ENCODE measurements around the gene PDE3A. TPM values are rescaled to one million over a fixed set of nuclear protein-coding genes. Genes with fewer than 3 reads are reported as not detected.

Gene PDE3A
- total and polyA plus RNA-seq, 2 donors = 1.1 to 2.2 TPM

GRCh38 chr12:20453756-20454310 is 85.5 kb downstream of the PDE3A start:
- H3K4me1 ChIP-seq (ENCODE audit: control insufficient read depth in 2 of 2, insufficient read depth in 2 of 2, low read length in 2 of 2) = no peaks in the 10 kb centered on the region
- no peak overlapping the region for H3K27ac ChIP-seq (ENCODE audit: low read depth in 1 of 2, low read length in 1 of 2)
- H3K9me3 ChIP-seq (ENCODE audit: control insufficient read depth in 2 of 2, insufficient read depth in 1 of 2, low read length in 1 of 2) = no peaks in the 10 kb centered on the region
- no peak for DNase-seq (ENCODE audit: low read depth in 6 of 9, low spot score in 9 of 9)
- no peak overlapping the region for H3K4me3 ChIP-seq (ENCODE audit: low read length in 2 of 2)
- no peaks in the 10 kb centered on the region for H3K27me3 ChIP-seq (ENCODE audit: control insufficient read depth in 2 of 2, insufficient read depth in 1 of 2, low read length in 1 of 2)
- 95% methylated on average over 6 of the region's 6 CpGs for WGBS
- no peaks in the 10 kb centered on the region for H3K36me3 ChIP-seq (ENCODE audit: control insufficient read depth in 2 of 2, insufficient read depth in 2 of 2, low read length in 1 of 2)

GRCh38 chr12:20455001-20455706 is 86.8 kb downstream of the PDE3A start:
- WGBS = 72% methylated on average over 4 of the region's 4 CpGs

GRCh38 chr12:20457582-20457981 is 89.2 kb downstream of the PDE3A start:
- 98% methylated on average over 2 of the region's 2 CpGs for WGBS
- Histone ChIP-seq H3K27me3 (ENCODE audit: control insufficient read depth in 2 of 2, insufficient read depth in 1 of 2, low read length in 1 of 2) (no peaks in the 10 kb centered on the region), H3K4me1 (ENCODE audit: control insufficient read depth in 2 of 2, insufficient read depth in 2 of 2, low read length in 2 of 2) (no peaks in the 10 kb centered on the region), H3K9me3 (ENCODE audit: control insufficient read depth in 2 of 2, insufficient read depth in 1 of 2, low read length in 1 of 2) (no peaks in the 10 kb centered on the region), H3K27ac (ENCODE audit: low read depth in 1 of 2, low read length in 1 of 2) (no peak overlapping the region), H3K36me3 (ENCODE audit: control insufficient read depth in 2 of 2, insufficient read depth in 2 of 2, low read length in 1 of 2) (no peaks in the 10 kb centered on the region), H3K4me3 (ENCODE audit: low read length in 2 of 2) (no peak overlapping the region)
- no peak for DNase-seq (ENCODE audit: low read depth in 6 of 9, low spot score in 9 of 9)

More at GRCh38 chr12:20455001-20455706, 86.8 kb downstream of the PDE3A start:
- Histone ChIP-seq H3K27me3 (ENCODE audit: control insufficient read depth in 2 of 2, insufficient read depth in 1 of 2, low read length in 1 of 2) (no peaks in the 10 kb centered on the region), H3K4me1 (ENCODE audit: control insufficient read depth in 2 of 2, insufficient read depth in 2 of 2, low read length in 2 of 2) (no peaks in the 10 kb centered on the region), H3K9me3 (ENCODE audit: control insufficient read depth in 2 of 2, insufficient read depth in 1 of 2, low read length in 1 of 2) (no peaks in the 10 kb centered on the region), H3K36me3 (ENCODE audit: control insufficient read depth in 2 of 2, insufficient read depth in 2 of 2, low read length in 1 of 2) (no peaks in the 10 kb centered on the region), H3K27ac (ENCODE audit: low read depth in 1 of 2, low read length in 1 of 2) (no peak overlapping the region), H3K4me3 (ENCODE audit: low read length in 2 of 2) (no peak overlapping the region)
- no peak for DNase-seq (ENCODE audit: low read depth in 6 of 9, low spot score in 9 of 9)

- Histone ChIP-seq H3K36me3 (ENCODE audit: control insufficient read depth in 2 of 2, insufficient read depth in 2 of 2, low read length in 1 of 2) (no peaks in the 10 kb centered on the region), H3K27me3 (ENCODE audit: control insufficient read depth in 2 of 2, insufficient read depth in 1 of 2, low read length in 1 of 2) (no peaks in the 10 kb centered on the region), H3K4me1 (ENCODE audit: control insufficient read depth in 2 of 2, insufficient read depth in 2 of 2, low read length in 2 of 2) (no peaks in the 10 kb centered on the region), H3K9me3 (ENCODE audit: control insufficient read depth in 2 of 2, insufficient read depth in 1 of 2, low read length in 1 of 2) (no peaks in the 10 kb centered on the region), H3K27ac (ENCODE audit: low read depth in 1 of 2, low read length in 1 of 2) (no peak overlapping the region), H3K4me3 (ENCODE audit: low read length in 2 of 2) (no peak overlapping the region)
- WGBS = 96% methylated on average over 1 of the region's 1 CpG
- no peak for DNase-seq (ENCODE audit: low read depth in 6 of 9, low spot score in 9 of 9)
These were observed 89.7 kb downstream of the PDE3A start for GRCh38 chr12:20458011-20458410.

- WGBS = 91% methylated on average over 1 of the region's 1 CpG
- no peaks in the 10 kb centered on the region for H3K4me1 ChIP-seq (ENCODE audit: control insufficient read depth in 2 of 2, insufficient read depth in 2 of 2, low read length in 2 of 2)
- no peak overlapping the region for H3K4me3 ChIP-seq (ENCODE audit: low read length in 2 of 2)
- no peak overlapping the region for H3K27ac ChIP-seq (ENCODE audit: low read depth in 1 of 2, low read length in 1 of 2)
- H3K9me3 ChIP-seq (ENCODE audit: control insufficient read depth in 2 of 2, insufficient read depth in 1 of 2, low read length in 1 of 2) = no peaks in the 10 kb centered on the region
- H3K27me3 ChIP-seq (ENCODE audit: control insufficient read depth in 2 of 2, insufficient read depth in 1 of 2, low read length in 1 of 2) = no peaks in the 10 kb centered on the region
- no peaks in the 10 kb centered on the region for H3K36me3 ChIP-seq (ENCODE audit: control insufficient read depth in 2 of 2, insufficient read depth in 2 of 2, low read length in 1 of 2)
- DNase-seq (ENCODE audit: low read depth in 6 of 9, low spot score in 9 of 9) = no peak
These were observed 91.6 kb downstream of the PDE3A start for GRCh38 chr12:20459920-20460319.

GRCh38 chr12:20460956-20461355 is 92.6 kb downstream of the PDE3A start:
- WGBS = 71% methylated on average over 2 of the region's 2 CpGs
- Histone ChIP-seq H3K36me3 (ENCODE audit: control insufficient read depth in 2 of 2, insufficient read depth in 2 of 2, low read length in 1 of 2) (no peaks in the 10 kb centered on the region), H3K27me3 (ENCODE audit: control insufficient read depth in 2 of 2, insufficient read depth in 1 of 2, low read length in 1 of 2) (no peaks in the 10 kb centered on the region), H3K9me3 (ENCODE audit: control insufficient read depth in 2 of 2, insufficient read depth in 1 of 2, low read length in 1 of 2) (no peaks in the 10 kb centered on the region), H3K4me3 (ENCODE audit: low read length in 2 of 2) (no peak overlapping the region), H3K27ac (ENCODE audit: low read depth in 1 of 2, low read length in 1 of 2) (no peak overlapping the region), H3K4me1 (ENCODE audit: control insufficient read depth in 2 of 2, insufficient read depth in 2 of 2, low read length in 2 of 2) (no peaks in the 10 kb centered on the region)
- no peak for DNase-seq (ENCODE audit: low read depth in 6 of 9, low spot score in 9 of 9)

GRCh38 chr12:20463913-20464524 is 95.7 kb downstream of the PDE3A start:
- 88% methylated on average over 2 of the region's 2 CpGs for WGBS

GRCh38 chr12:20469300-20469699 is 101.0 kb downstream of the PDE3A start:
- 97% methylated on average over 4 of the region's 4 CpGs for WGBS
- Histone ChIP-seq H3K4me1 (ENCODE audit: control insufficient read depth in 2 of 2, insufficient read depth in 2 of 2, low read length in 2 of 2) (no peaks in the 10 kb centered on the region), H3K27ac (ENCODE audit: low read depth in 1 of 2, low read length in 1 of 2) (no peak overlapping the region), H3K36me3 (ENCODE audit: control insufficient read depth in 2 of 2, insufficient read depth in 2 of 2, low read length in 1 of 2) (no peaks in the 10 kb centered on the region), H3K27me3 (ENCODE audit: control insufficient read depth in 2 of 2, insufficient read depth in 1 of 2, low read length in 1 of 2) (no peaks in the 10 kb centered on the region), H3K9me3 (ENCODE audit: control insufficient read depth in 2 of 2, insufficient read depth in 1 of 2, low read length in 1 of 2) (no peaks in the 10 kb centered on the region), H3K4me3 (ENCODE audit: low read length in 2 of 2) (no peak overlapping the region)
- DNase-seq (ENCODE audit: low read depth in 6 of 9, low spot score in 9 of 9) = no peak

More at GRCh38 chr12:20463913-20464524, 95.7 kb downstream of the PDE3A start:
- H3K4me3 ChIP-seq (ENCODE audit: low read length in 2 of 2) = no peak overlapping the region
- no peaks in the 10 kb centered on the region for H3K36me3 ChIP-seq (ENCODE audit: control insufficient read depth in 2 of 2, insufficient read depth in 2 of 2, low read length in 1 of 2)
- no peak for DNase-seq (ENCODE audit: low read depth in 6 of 9, low spot score in 9 of 9)
- H3K4me1 ChIP-seq (ENCODE audit: control insufficient read depth in 2 of 2, insufficient read depth in 2 of 2, low read length in 2 of 2) = no peaks in the 10 kb centered on the region
- no peaks in the 10 kb centered on the region for H3K27me3 ChIP-seq (ENCODE audit: control insufficient read depth in 2 of 2, insufficient read depth in 1 of 2, low read length in 1 of 2)
- no peak overlapping the region for H3K27ac ChIP-seq (ENCODE audit: low read depth in 1 of 2, low read length in 1 of 2)
- H3K9me3 ChIP-seq (ENCODE audit: control insufficient read depth in 2 of 2, insufficient read depth in 1 of 2, low read length in 1 of 2) = no peaks in the 10 kb centered on the region

- no peak for DNase-seq (ENCODE audit: low read depth in 6 of 9, low spot score in 9 of 9)
- H3K9me3 ChIP-seq (ENCODE audit: control insufficient read depth in 2 of 2, insufficient read depth in 1 of 2, low read length in 1 of 2) = no peaks in the 10 kb centered on the region
- no peak overlapping the region for H3K4me3 ChIP-seq (ENCODE audit: low read length in 2 of 2)
- H3K36me3 ChIP-seq (ENCODE audit: control insufficient read depth in 2 of 2, insufficient read depth in 2 of 2, low read length in 1 of 2) = no peaks in the 10 kb centered on the region
- H3K4me1 ChIP-seq (ENCODE audit: control insufficient read depth in 2 of 2, insufficient read depth in 2 of 2, low read length in 2 of 2) = no peaks in the 10 kb centered on the region
- no peak overlapping the region for H3K27ac ChIP-seq (ENCODE audit: low read depth in 1 of 2, low read length in 1 of 2)
- no peaks in the 10 kb centered on the region for H3K27me3 ChIP-seq (ENCODE audit: control insufficient read depth in 2 of 2, insufficient read depth in 1 of 2, low read length in 1 of 2)
These were observed 101.4 kb downstream of the PDE3A start for GRCh38 chr12:20469756-20470155.

All from thymus (tissue), 11 donors.